SK-N-SH (cell line): Measurements from ENCODE around the gene ATP8A2. TPM values are rescaled to one million over a fixed set of nuclear protein-coding genes. Genes with fewer than 3 reads are reported as not detected.

Experiments used
- CTCF ChIA-PET: fragments of 300-600, 350-600 bp; formaldehyde crosslinking; extraction: SDS; loops from one replicate; lab custom pipeline; 2021; lab: Yijun Ruan, JAX
- POLR2A ChIA-PET: fragments of 350-600 bp; sonication (Branson Sonifier 250); formaldehyde crosslinking; extraction: SDS; loops from one replicate; lab custom pipeline; 2020; ENCODE audit warnings: antibody characterized with exemption, inconsistent platforms; lab: Yijun Ruan, JAX
- DNase-seq: peaks from one replicate; pipeline ENCODE4 v3.0.0; 2012
- H2AFZ ChIP-seq: fragments of 200-600 bp; sonication (generic); 2 replicates; pipeline ENCODE4 v1.8.1; 2016; ENCODE audit warnings: antibody characterized with exemption, mild to moderate bottlenecking, low read depth
- H3F3A ChIP-seq: fragments of 200-600 bp; sonication (generic); replicated peaks from 2 replicates; pipeline ENCODE3; 2016; ENCODE audit warnings: antibody characterized with exemption, mild to moderate bottlenecking; ENCODE audit not compliant: insufficient read depth
- H3K27ac ChIP-seq, 2 experiments: fragments of 200-500 bp in 1 of 2; fragments of 200-600 bp in 1 of 2; sonication (Bioruptor generic) in 1 of 2; sonication (generic), shearing (Covaris generic) in 1 of 2; 2 replicates each; pipeline versions ENCODE4 v1.5.1 to v1.6.1; 2014 to 2016; ENCODE audit warnings: low read depth in 2 of 2, inconsistent platforms in 1 of 2, low read length in 1 of 2, mild to moderate bottlenecking in 1 of 2, mixed read lengths in 1 of 2
- H3K27me3 ChIP-seq: fragments of 200-600 bp; sonication (generic), shearing (Covaris generic); 2 replicates; pipeline ENCODE4 v1.6.1; 2016; ENCODE audit warnings: mixed run types; ENCODE audit not compliant: insufficient read depth
- H3K36me3 ChIP-seq, 2 experiments: fragments of 200-500 bp in 1 of 2; fragments of 200-600 bp in 1 of 2; sonication (Bioruptor generic) in 1 of 2; sonication (generic) in 1 of 2; replicated peaks in 1 of 2; 2 replicates each; pipeline versions ENCODE3 to v1.5.1; 2014 to 2016; ENCODE audit warnings: low read length in 1 of 2, mild to moderate bottlenecking in 1 of 2; ENCODE audit not compliant: insufficient read depth in 2 of 2, control insufficient read depth in 1 of 2
- H3K4me1 ChIP-seq, 2 experiments: fragments of 200-500 bp in 1 of 2; fragments of 200-600 bp in 1 of 2; sonication (Bioruptor generic) in 1 of 2; sonication (generic), shearing (Covaris generic) in 1 of 2; 2 replicates each; pipeline versions ENCODE4 v1.5.1 to v1.6.1; 2014 to 2016; ENCODE audit warnings: low read depth in 1 of 2, low read length in 1 of 2, mixed run types in 1 of 2; ENCODE audit not compliant: insufficient read depth in 2 of 2, control insufficient read depth in 1 of 2
- H3K4me2 ChIP-seq: fragments of 200-600 bp; sonication (generic), shearing (Covaris generic); 2 replicates; pipeline ENCODE4 v1.6.1; 2017; ENCODE audit warnings: mixed run types
- H3K4me3 ChIP-seq, 2 experiments: fragments of 200-500 bp in 1 of 2; fragments of 200-600 bp in 1 of 2; sonication (Bioruptor generic) in 1 of 2; sonication (generic), shearing (Covaris generic) in 1 of 2; 2 replicates each; pipeline versions ENCODE4 v1.5.1 to v1.8.1; 2014 to 2016; ENCODE audit warnings: low read depth in 2 of 2, inconsistent platforms in 1 of 2, low read length in 1 of 2, mild to moderate bottlenecking in 1 of 2, mixed read lengths in 1 of 2, moderate library complexity in 1 of 2
- H3K79me2 ChIP-seq: fragments of 200-600 bp; sonication (generic); 2 replicates; pipeline ENCODE4 v1.8.1; 2017; ENCODE audit warnings: mild to moderate bottlenecking; ENCODE audit not compliant: insufficient read depth
- H3K9ac ChIP-seq: fragments of 200-600 bp; sonication (generic); 2 replicates; pipeline ENCODE4 v1.6.1; 2017; ENCODE audit warnings: mixed run types
- H3K9me2 ChIP-seq: fragments of 200-600 bp; sonication (generic); 2 replicates; pipeline ENCODE4 v1.6.1; 2017; ENCODE audit warnings: mixed run types
- H3K9me3 ChIP-seq: fragments of 200-600 bp; sonication (generic); 2 replicates; pipeline ENCODE4 v1.6.1; 2017; ENCODE audit warnings: mixed run types, mild to moderate bottlenecking, moderate library complexity
- H4K20me1 ChIP-seq: fragments of 200-600 bp; sonication (generic); 2 replicates; pipeline ENCODE4 v1.6.1; 2017; ENCODE audit warnings: mild to moderate bottlenecking, mixed run types; ENCODE audit not compliant: insufficient read depth
- CTCF ChIP-seq: fragments of 200-600 bp; sonication (generic); IDR thresholded peaks from 2 replicates; pipeline ENCODE4 v1.6.1; 2017; ENCODE audit warnings: antibody characterized with exemption, mild to moderate bottlenecking, moderate library complexity
- ELF1 ChIP-seq: IDR thresholded peaks from 2 replicates; pipeline ENCODE4 v1.4.0; 2012
- EP300 ChIP-seq, 2 experiments: IDR thresholded peaks; 2 replicates each; pipeline versions ENCODE4 v1.4.0 to v1.6.1; 2012; ENCODE audit warnings: borderline replicate concordance in 1 of 2, low read depth in 1 of 2, low read length in 1 of 2
- FOSL2 ChIP-seq: IDR thresholded peaks from 2 replicates; pipeline ENCODE4 v1.4.0; 2012; ENCODE audit warnings: low read depth, mild to moderate bottlenecking, moderate library complexity, borderline replicate concordance
- FOXJ3 ChIP-seq: sonication (generic); formaldehyde crosslinking; IDR thresholded peaks from 2 replicates; pipeline ENCODE4 v1.5.1; 2020; ENCODE audit warnings: mild to moderate bottlenecking, missing genetic modification reagents
- GABPA ChIP-seq: IDR thresholded peaks from 2 replicates; pipeline ENCODE4 v1.4.0; 2012; ENCODE audit warnings: low read depth, mild to moderate bottlenecking
- IRF3 ChIP-seq: fragments of 150-350 bp; IDR thresholded peaks from 2 replicates; pipeline ENCODE4 v1.6.1; 2016; ENCODE audit warnings: mild to moderate bottlenecking, low read depth, low read length
- MXI1 ChIP-seq: IDR thresholded peaks from 2 replicates; pipeline ENCODE4 v1.6.1; 2012; ENCODE audit warnings: mild to moderate bottlenecking, low read depth, low read length, improper control_type of control experiment
- POLR2AphosphoS5 ChIP-seq: IDR thresholded peaks from 2 replicates; pipeline ENCODE4 v1.6.1; 2012; ENCODE audit warnings: low read depth, low read length
- RAD21 ChIP-seq: IDR thresholded peaks from 2 replicates; pipeline ENCODE4 v1.6.1; 2012; ENCODE audit warnings: mild to moderate bottlenecking, low read length
- RFX5 ChIP-seq: IDR thresholded peaks from 2 replicates; pipeline ENCODE4 v1.6.1; 2012; ENCODE audit warnings: mild to moderate bottlenecking, improper control_type of control experiment, low read length
- SMC3 ChIP-seq: IDR thresholded peaks from 2 replicates; pipeline ENCODE4 v1.6.1; 2012; ENCODE audit warnings: low read depth, low read length, improper control_type of control experiment
- TAF1 ChIP-seq: IDR thresholded peaks from 2 replicates; pipeline ENCODE4 v1.6.1; 2012; ENCODE audit warnings: low read depth, mild to moderate bottlenecking, low read length, moderate library complexity, borderline replicate concordance
- TCF12 ChIP-seq: IDR thresholded peaks from 2 replicates; pipeline ENCODE4 v1.4.0; 2012
- USF2 ChIP-seq: fragments of 150-350 bp; IDR thresholded peaks from 2 replicates; pipeline ENCODE4 v1.6.1; 2017; ENCODE audit warnings: antibody characterized with exemption, low read length, low read depth, borderline replicate concordance
- ZBTB33 ChIP-seq: IDR thresholded peaks from 2 replicates; pipeline ENCODE4 v1.4.0; 2012; ENCODE audit warnings: low read depth, borderline replicate concordance
- WGBS: methylation state at CpG from one replicate; pipeline ENCODE4 v1.1.6; 2017; ENCODE audit warnings: low lambda C conversion rate; 5-methylcytosine and 5-hydroxymethylcytosine counted together
- polyA plus RNA-seq, 3 experiments: library from polyadenylated mRNA; depleted of rRNA; stranded (reverse); fragments of >200 nt; gene quantifications; 2 replicates each; pipeline ENCODE4 v1.2.3, GENCODE V29; 2012

Gene ATP8A2
- polyA plus RNA-seq, 1 of the 3 experiments (the other 2 are of a cell fraction), result 0.02 TPM

- Histone ChIP-seq H3K4me2 (no peak overlapping the region), H3K79me2 (no peaks in the 10 kb centered on the region), H2AFZ (no peak overlapping the region)
- no peak for TF ChIP-seq RFX5
- no peak for TF ChIP-seq USF2
- no peak for TF ChIP-seq POLR2AphosphoS5
- no peak for TF ChIP-seq CTCF
- no peak for TF ChIP-seq FOSL2
- TF ChIP-seq ELF1, result no peak
- no peak for TF ChIP-seq GABPA
- no peak for TF ChIP-seq TAF1
- TF ChIP-seq, all 33 proteins: peak for 0
- H3K9ac ChIP-seq, result no peak overlapping the region
- no peaks in the 10 kb centered on the region for H3K9me2 ChIP-seq
- H4K20me1 ChIP-seq, result no peaks in the 10 kb centered on the region
- CTCF ChIA-PET, result no interaction called here
- H3K27me3 ChIP-seq, result no peaks in the 10 kb centered on the region
- POLR2A ChIA-PET, result no interaction called here
- no peaks in the 10 kb centered on the region for H3K9me3 ChIP-seq
- H3K27ac ChIP-seq, result no peak overlapping the region
- no peaks in the 10 kb centered on the region for H3K36me3 ChIP-seq
- no peaks in the 10 kb centered on the region for H3F3A ChIP-seq
- no peak overlapping the region for H3K4me3 ChIP-seq
- DNase-seq, result no peak
- 37% methylated on average over 6 of the region's 6 CpGs for WGBS
- H3K4me1 ChIP-seq, result no peaks in the 10 kb centered on the region; a peak in 1 of 4 replicates
Measured at GRCh38 chr13:26016189-26016588, 644.4 kb downstream of the ATP8A2 start.

- 19% methylated on average over 9 of the region's 9 CpGs for WGBS
- H3K9ac ChIP-seq, result no peak overlapping the region
- TF ChIP-seq TAF1, result no peak
- no peak for TF ChIP-seq RAD21
- TF ChIP-seq SMC3, result no peak
- no peak for TF ChIP-seq USF2
- TF ChIP-seq RFX5, result no peak
- no peak for TF ChIP-seq ELF1
- TF ChIP-seq CTCF, result no peak
- no peak for TF ChIP-seq MXI1
- no peak for TF ChIP-seq POLR2AphosphoS5
- no peak for TF ChIP-seq ZBTB33
- no peak for TF ChIP-seq IRF3
- TF ChIP-seq EP300 (IDR thresholded peaks at IDR 0.05; ENCODE audit: borderline replicate concordance in 1 of 2, low read depth in 1 of 2, low read length in 1 of 2), result no peak
- TF ChIP-seq TCF12, result no peak
- TF ChIP-seq FOXJ3 (CRISPR knock-in tag), result no peak
Measured at GRCh38 chr13:26017196-26017921, 645.6 kb downstream of the ATP8A2 start.

More at GRCh38 chr13:26017196-26017921, 645.6 kb downstream of the ATP8A2 start:
- ChIA-PET POLR2A (no interaction called here), CTCF (interaction anchor here (1.3 kb wide), 1 partner anchor 13 kb away, joined by 3 read pairs; no protein-coding TSS in a partner anchor)
- H3F3A ChIP-seq, result no peaks in the 10 kb centered on the region
- no peaks in the 10 kb centered on the region for H3K36me3 ChIP-seq
- H2AFZ ChIP-seq, result no peak overlapping the region
- no peak overlapping the region for H3K4me2 ChIP-seq
- H3K79me2 ChIP-seq, result no peaks in the 10 kb centered on the region
- no peaks in the 10 kb centered on the region for H3K9me3 ChIP-seq
- H3K27ac ChIP-seq, result no peak overlapping the region
- H3K27me3 ChIP-seq, result no peaks in the 10 kb centered on the region
- H3K4me3 ChIP-seq, result no peak overlapping the region
- H4K20me1 ChIP-seq, result no peaks in the 10 kb centered on the region
- H3K9me2 ChIP-seq, result no peaks in the 10 kb centered on the region
- H3K4me1 ChIP-seq, result no peaks in the 10 kb centered on the region; a peak in 1 of 4 replicates
- no peak for DNase-seq
